ES-I3 (cell line): ENCODE results near the gene WFDC2.

Source experiments
- H3K36me3 ChIP-seq: 2 replicates; pipeline ENCODE4 v1.6.1; 2013; ENCODE audit warnings: mild to moderate bottlenecking, low read length, control low read depth, moderate library complexity; ENCODE audit not compliant: insufficient read depth
- H3K4me1 ChIP-seq: 2 replicates; pipeline ENCODE4 v1.6.1; 2013; ENCODE audit warnings: mild to moderate bottlenecking, control low read depth, low read length; ENCODE audit not compliant: insufficient read depth
- H3K9ac ChIP-seq: 2 replicates; pipeline ENCODE4 v1.6.1; 2013; ENCODE audit warnings: low read depth, mild to moderate bottlenecking, low read length, moderate library complexity
- H3K9me3 ChIP-seq: 2 replicates; pipeline ENCODE4 v1.6.1; 2013; ENCODE audit warnings: mild to moderate bottlenecking, low read length, moderate library complexity; ENCODE audit not compliant: control insufficient read depth, insufficient read depth

Gene WFDC2

DNA sequence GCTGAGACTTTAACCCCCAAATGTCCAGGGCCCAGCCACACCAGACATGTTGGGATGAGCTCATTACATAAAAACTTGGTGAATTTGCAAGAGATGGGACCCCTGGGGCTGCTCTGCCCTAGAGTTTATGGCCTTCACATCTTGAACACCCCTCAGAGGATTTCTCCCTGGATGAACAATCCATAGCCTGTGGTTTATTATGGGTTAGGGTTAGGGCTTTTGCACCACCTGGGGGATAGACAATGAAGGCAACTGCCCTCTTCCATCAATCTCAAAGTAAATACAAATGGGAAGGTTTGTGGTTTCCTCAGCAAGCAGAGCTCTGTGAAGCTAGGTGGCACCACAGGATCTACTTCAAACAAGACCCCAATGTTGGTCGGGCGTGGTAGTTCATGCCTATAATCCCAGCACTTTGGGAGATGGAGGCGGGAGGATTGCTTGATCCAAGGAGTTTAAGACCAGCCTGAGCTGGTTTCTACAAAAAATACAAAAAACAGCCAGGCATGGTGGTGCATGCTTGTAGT lies 28.5 kb downstream of the WFDC2 start:
- H3K36me3 ChIP-seq = no peaks in the 10 kb centered on the region; the same call in 1 of the 2 replicates
- no peaks in the 10 kb centered on the region for H3K9me3 ChIP-seq
- H3K4me1 ChIP-seq = no peaks in the 10 kb centered on the region
- no peak overlapping the region for H3K9ac ChIP-seq

- Histone ChIP-seq H3K9ac (no peak overlapping the region), H3K4me1 (no peaks in the 10 kb centered on the region), H3K9me3 (no peaks in the 10 kb centered on the region), H3K36me3 (no peaks in the 10 kb centered on the region; the same call in 1 of the 2 replicates)
Observed at GRCh38 chr20:45500022-45500421, 30.5 kb downstream of the WFDC2 start.

DNA sequence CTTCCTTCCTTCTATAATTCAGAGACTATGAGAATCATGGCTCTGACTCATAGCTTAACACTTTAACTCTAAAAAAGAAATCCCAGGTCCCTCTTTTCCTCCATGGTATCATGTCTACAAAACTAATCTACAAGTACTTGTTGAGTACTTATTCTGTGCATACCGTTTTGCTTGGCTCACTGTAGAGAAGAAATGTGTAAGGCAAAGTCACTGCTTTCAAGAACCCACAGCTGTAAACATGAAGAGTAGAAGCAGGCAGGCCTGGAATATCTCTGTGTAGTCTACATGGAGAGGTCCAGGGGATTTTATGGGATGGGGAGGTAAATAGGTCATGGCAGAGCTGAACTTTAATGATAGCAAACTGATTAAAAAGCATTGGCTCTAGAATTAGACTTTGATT lies 32.0 kb downstream of the WFDC2 start:
- H3K36me3 ChIP-seq = no peaks in the 10 kb centered on the region; the same call in 1 of the 2 replicates
- H3K4me1 ChIP-seq = no peaks in the 10 kb centered on the region
- no peak overlapping the region for H3K9ac ChIP-seq
- H3K9me3 ChIP-seq = no peaks in the 10 kb centered on the region

DNA sequence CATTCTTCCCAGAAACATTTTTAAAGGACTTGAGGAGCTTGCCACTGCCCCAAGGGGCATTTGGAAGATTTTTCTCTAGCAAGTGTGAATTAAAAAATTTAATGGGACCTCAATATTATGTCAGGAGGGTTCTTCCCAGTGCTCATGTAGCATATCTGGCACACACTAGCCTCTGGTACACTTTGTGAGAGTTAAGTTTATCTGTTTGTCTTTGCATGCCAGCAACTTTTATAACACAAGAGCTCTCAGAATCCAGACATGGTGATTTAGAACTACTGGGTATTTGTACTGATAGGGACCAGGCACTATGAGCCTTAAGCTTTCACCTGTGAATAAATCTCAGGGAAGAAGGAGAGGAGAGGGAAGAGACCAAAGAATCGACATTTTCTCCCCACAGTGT lies 33.0 kb downstream of the WFDC2 start:
- Histone ChIP-seq H3K9me3 (no peaks in the 10 kb centered on the region), H3K36me3 (no peaks in the 10 kb centered on the region; the same call in 1 of the 2 replicates), H3K9ac (no peak overlapping the region), H3K4me1 (no peaks in the 10 kb centered on the region)

DNA sequence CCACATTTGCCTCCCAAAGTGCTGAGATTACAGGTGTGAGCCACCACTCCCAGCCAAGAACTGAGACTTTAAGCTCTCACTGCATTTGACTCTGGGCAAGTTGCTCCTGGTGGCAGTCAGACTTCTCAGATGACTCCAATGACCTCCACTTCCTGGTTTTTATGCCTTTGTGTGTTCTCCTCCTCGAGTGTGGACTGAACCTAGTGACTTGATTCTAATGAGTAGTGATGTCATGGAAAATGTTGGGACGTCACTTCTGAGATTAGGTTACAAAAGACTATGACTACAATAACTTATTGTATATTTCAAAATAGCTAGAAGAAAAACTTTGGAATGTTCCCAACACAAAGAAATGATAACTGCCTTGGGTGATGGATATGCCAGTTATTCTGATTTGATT lies 33.9 kb downstream of the WFDC2 start:
- Histone ChIP-seq H3K9me3 (no peaks in the 10 kb centered on the region), H3K9ac (no peak overlapping the region), H3K4me1 (no peaks in the 10 kb centered on the region), H3K36me3 (no peaks in the 10 kb centered on the region; the same call in 1 of the 2 replicates)

GRCh38 chr20:45506398-45506797 lies 36.8 kb downstream of the WFDC2 start:
- Histone ChIP-seq H3K9me3 (no peaks in the 10 kb centered on the region), H3K36me3 (no peaks in the 10 kb centered on the region; the same call in 1 of the 2 replicates), H3K4me1 (no peaks in the 10 kb centered on the region), H3K9ac (no peak overlapping the region)

DNA sequence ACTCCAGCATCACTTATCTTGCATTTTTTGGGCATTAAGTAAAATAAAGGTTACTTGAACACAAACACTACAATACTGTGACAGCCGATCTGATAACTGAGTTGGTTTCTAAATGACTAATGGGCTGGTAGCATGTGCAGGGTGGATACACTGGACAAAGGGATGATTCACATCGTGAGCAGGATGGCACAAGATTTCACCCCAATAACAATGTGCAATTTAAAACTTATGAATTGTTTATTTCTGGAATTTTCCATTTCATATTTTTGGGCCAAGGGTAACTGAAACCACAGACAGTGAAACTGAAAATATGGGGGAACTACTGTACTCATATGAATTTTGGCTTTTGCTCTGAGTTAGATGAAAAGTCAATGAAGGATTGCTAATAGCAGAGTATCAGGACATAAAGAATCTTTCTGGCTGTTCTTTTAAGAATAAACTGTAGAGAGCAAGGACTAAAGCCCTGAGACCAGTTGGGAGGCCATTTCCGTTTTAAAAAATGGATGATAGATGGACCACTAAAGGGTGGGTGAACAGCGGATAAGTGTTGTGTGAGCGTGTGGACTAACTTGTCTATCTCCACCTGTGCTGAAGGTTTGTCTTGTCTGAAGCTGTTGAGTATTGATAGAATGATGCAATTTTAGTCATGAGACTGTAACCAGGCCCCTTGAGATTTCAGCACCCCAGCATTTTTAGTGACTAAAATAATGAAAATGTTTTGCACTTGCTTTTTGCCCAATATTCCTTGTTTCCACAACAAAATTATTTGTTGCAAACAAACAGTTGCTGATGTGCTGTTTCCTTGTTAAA lies 37.7 kb downstream of the WFDC2 start:
- Histone ChIP-seq H3K9ac (no peak overlapping the region), H3K36me3 (no peaks in the 10 kb centered on the region; the same call in 1 of the 2 replicates), H3K4me1 (no peaks in the 10 kb centered on the region), H3K9me3 (no peaks in the 10 kb centered on the region)

- Histone ChIP-seq H3K9me3 (no peaks in the 10 kb centered on the region), H3K4me1 (no peaks in the 10 kb centered on the region), H3K9ac (no peak overlapping the region), H3K36me3 (no peaks in the 10 kb centered on the region)
Observed at GRCh38 chr20:45508068-45508886, 38.7 kb downstream of the WFDC2 start.

- no peaks in the 10 kb centered on the region for H3K4me1 ChIP-seq
- H3K9me3 ChIP-seq = no peaks in the 10 kb centered on the region
- no peaks in the 10 kb centered on the region for H3K36me3 ChIP-seq
- H3K9ac ChIP-seq = no peak overlapping the region
Observed at GRCh38 chr20:45509091-45509490, 39.5 kb downstream of the WFDC2 start.

DNA sequence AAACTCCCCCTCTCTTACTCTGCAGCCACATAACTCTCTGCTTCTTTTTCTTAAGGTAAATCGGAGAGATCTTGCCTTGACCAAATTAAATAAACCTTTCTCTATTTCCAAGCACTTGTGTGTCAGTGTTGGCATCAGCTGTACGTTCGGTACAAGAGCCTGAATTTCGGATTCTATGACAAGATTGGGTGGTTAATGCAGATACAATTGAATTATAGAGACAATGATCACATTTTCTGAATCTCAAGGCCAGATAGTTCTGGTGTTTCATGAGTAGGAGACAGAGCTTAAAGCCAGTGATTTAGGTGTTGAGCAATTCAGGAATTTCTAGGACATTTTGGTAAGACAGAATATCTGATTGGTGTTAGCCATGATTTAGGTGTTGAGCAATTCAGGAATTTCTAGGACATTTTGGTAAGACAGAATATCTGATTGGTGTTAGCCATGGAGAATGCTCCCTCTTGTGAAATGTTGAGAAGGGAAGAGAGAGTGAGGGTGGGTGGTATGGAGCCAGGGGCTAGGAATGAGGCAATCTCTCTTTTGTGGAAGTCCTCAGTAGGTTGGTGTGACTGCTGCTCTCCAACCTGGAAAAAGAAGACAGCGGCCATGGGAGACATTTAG lies 40.8 kb downstream of the WFDC2 start:
- no peaks in the 10 kb centered on the region for H3K4me1 ChIP-seq

DNA sequence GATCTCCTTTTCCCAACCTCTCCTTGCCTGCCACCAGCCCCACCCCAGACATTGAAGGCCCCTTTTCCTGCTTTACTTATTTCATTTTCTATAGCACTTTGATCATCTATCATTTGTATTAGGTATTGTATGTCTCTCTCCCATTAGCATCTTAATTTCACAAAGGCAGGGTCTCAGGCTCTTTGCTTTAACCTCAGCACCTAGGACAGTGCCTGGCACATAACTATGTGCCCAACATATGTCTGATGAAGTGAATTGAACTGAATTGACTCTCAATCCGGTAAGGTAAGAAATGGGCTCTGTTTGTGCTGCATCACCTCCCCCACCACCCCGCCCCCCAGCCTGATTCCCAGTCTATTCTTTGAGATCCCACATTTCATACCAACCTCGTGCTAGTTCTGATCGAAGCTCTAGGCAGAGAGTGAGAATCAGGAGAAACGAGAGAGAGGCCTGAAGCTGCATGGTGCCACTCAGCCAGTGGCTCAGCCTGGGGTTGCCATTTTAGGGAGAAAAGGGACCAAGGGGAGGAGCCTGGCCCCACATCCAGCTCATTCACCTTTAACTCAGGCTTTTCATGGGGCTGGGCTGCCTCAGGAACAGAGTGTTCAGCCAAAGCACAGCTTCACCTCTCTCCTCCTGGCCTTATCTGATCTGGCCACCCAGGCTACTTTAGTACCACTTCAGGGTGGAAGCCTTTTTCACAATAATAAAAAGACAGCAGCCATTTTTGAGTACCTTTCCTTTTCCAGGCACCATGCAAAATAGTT lies 45.8 kb downstream of the WFDC2 start, which contains the start of gene SPINT3:
SPINT3 (minus strand) TSS at position 476 of the 767 bp plus-strand sequence; CDS start at position 462, 14 bp downstream.
- Histone ChIP-seq H3K9me3 (no peaks in the 10 kb centered on the region), H3K9ac (no peak within 1 kb of the TSS), H3K36me3 (no peaks in the 10 kb centered on the region), H3K4me1 (0 out of 2 replicates have a peak, but pooled peaks cover 4% of the 10 kb centered on the region)

More for the DNA sequence above, 40.8 kb downstream of the WFDC2 start:
- Histone ChIP-seq H3K9ac (no peak overlapping the region), H3K36me3 (no peaks in the 10 kb centered on the region), H3K9me3 (no peaks in the 10 kb centered on the region)

- no peaks in the 10 kb centered on the region for H3K36me3 ChIP-seq
- no peaks in the 10 kb centered on the region for H3K9me3 ChIP-seq
Observed at GRCh38 chr20:45518282-45518681, 48.7 kb downstream of the WFDC2 start.

DNA sequence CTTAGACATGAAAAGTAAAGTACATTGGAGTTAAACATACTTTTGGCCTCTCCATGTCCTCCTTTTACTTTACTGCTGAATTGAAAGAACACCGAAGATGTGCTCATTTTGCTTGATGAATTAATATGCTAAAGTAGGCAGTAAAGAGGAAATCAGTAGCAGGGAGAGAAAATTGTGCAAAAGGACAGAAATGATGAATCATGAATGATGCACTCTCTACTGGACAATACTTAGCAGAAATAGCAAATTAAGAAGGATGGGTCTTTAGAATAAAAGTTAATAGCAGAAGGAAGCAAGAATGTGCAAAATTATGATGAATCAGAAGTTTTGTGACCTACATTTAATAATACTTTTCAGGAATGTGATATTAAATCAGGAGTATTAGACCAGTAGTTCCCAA lies 54.3 kb downstream of the WFDC2 start:
- Histone ChIP-seq H3K4me1 (no peaks in the 10 kb centered on the region), H3K9ac (no peak overlapping the region), H3K9me3 (no peaks in the 10 kb centered on the region), H3K36me3 (no peaks in the 10 kb centered on the region)

More at GRCh38 chr20:45518282-45518681, 48.7 kb downstream of the WFDC2 start:
- H3K9ac ChIP-seq = no peak overlapping the region
- H3K4me1 ChIP-seq = 0 out of 2 replicates have a peak, but pooled peaks cover 4% of the 10 kb centered on the region
